Panc1 (cell line): Measurements from ENCODE around the gene BCAM.

Source experiments
- POLR2AphosphoS5 ChIP-seq: IDR thresholded peaks from 2 replicates; pipeline ENCODE4 v1.6.1; 2012; ENCODE audit warnings: mild to moderate bottlenecking, low read depth, low read length, moderate library complexity
- SIN3A ChIP-seq: IDR thresholded peaks from 2 replicates; pipeline ENCODE4 v1.6.1; 2012; ENCODE audit warnings: low read depth, mild to moderate bottlenecking, low read length, moderate library complexity, borderline replicate concordance; ENCODE audit not compliant: insufficient read depth
- TCF7L2 ChIP-seq: IDR thresholded peaks from 2 replicates; pipeline ENCODE4 v1.6.1; 2011; ENCODE audit warnings: mild to moderate bottlenecking, low read depth, low read length, inconsistent platforms
- TF ChIP-seq, protein P1 (sequence below): fragments of 450-650 bp; IDR thresholded peaks from 2 replicates; pipeline ENCODE4 v1.5.1; 2017; ENCODE audit warnings: mild to moderate bottlenecking
- TF ChIP-seq, protein P2 (sequence below), 2 experiments: IDR thresholded peaks; 2 replicates each; pipeline ENCODE4 v1.6.1; 2011 to 2012; ENCODE audit warnings: low read depth in 2 of 2, control low read depth in 1 of 2, low read length in 1 of 2, mild to moderate bottlenecking in 1 of 2, moderate library complexity in 1 of 2; ENCODE audit not compliant: insufficient read depth in 1 of 2

- TF ChIP-seq, protein P1, sequence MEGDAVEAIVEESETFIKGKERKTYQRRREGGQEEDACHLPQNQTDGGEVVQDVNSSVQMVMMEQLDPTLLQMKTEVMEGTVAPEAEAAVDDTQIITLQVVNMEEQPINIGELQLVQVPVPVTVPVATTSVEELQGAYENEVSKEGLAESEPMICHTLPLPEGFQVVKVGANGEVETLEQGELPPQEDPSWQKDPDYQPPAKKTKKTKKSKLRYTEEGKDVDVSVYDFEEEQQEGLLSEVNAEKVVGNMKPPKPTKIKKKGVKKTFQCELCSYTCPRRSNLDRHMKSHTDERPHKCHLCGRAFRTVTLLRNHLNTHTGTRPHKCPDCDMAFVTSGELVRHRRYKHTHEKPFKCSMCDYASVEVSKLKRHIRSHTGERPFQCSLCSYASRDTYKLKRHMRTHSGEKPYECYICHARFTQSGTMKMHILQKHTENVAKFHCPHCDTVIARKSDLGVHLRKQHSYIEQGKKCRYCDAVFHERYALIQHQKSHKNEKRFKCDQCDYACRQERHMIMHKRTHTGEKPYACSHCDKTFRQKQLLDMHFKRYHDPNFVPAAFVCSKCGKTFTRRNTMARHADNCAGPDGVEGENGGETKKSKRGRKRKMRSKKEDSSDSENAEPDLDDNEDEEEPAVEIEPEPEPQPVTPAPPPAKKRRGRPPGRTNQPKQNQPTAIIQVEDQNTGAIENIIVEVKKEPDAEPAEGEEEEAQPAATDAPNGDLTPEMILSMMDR: no peak
- TF ChIP-seq, protein P2, sequence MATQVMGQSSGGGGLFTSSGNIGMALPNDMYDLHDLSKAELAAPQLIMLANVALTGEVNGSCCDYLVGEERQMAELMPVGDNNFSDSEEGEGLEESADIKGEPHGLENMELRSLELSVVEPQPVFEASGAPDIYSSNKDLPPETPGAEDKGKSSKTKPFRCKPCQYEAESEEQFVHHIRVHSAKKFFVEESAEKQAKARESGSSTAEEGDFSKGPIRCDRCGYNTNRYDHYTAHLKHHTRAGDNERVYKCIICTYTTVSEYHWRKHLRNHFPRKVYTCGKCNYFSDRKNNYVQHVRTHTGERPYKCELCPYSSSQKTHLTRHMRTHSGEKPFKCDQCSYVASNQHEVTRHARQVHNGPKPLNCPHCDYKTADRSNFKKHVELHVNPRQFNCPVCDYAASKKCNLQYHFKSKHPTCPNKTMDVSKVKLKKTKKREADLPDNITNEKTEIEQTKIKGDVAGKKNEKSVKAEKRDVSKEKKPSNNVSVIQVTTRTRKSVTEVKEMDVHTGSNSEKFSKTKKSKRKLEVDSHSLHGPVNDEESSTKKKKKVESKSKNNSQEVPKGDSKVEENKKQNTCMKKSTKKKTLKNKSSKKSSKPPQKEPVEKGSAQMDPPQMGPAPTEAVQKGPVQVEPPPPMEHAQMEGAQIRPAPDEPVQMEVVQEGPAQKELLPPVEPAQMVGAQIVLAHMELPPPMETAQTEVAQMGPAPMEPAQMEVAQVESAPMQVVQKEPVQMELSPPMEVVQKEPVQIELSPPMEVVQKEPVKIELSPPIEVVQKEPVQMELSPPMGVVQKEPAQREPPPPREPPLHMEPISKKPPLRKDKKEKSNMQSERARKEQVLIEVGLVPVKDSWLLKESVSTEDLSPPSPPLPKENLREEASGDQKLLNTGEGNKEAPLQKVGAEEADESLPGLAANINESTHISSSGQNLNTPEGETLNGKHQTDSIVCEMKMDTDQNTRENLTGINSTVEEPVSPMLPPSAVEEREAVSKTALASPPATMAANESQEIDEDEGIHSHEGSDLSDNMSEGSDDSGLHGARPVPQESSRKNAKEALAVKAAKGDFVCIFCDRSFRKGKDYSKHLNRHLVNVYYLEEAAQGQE (IDR thresholded peaks at IDR 0.05; ENCODE audit: insufficient read depth in 1 of 2, low read depth in 2 of 2, low read length in 1 of 2): no peak
- TF ChIP-seq POLR2AphosphoS5 (no peak), SIN3A (no peak), TCF7L2 (no peak)
Observed at GRCh38 chr19:44848812-44849447, 40.0 kb downstream of the BCAM start.
